Measurements from ENCODE around the gene C11orf16. TPM values are rescaled to one million over a fixed set of nuclear protein-coding genes. Genes with fewer than 3 reads are reported as not detected.

Gene C11orf16
- total and polyA plus RNA-seq, 9 of the 15 experiments (the other 6 are each of a cell fraction or from before 2014, with no cell fraction given): not detected

GRCh38 chr11:8959546-8960166 lies 26.9 kb upstream of the C11orf16 start (continued):
- no peak for TF ChIP-seq CREM (IDR thresholded peaks at IDR 0.05; ENCODE audit: low read depth)
- TF ChIP-seq NCOA1 (IDR thresholded peaks at IDR 0.05; ENCODE audit: low read depth): no peak
- TF ChIP-seq NR2C2 (CRISPR knock-in tag; IDR thresholded peaks at IDR 0.05): no peak
- 0 out of 2 replicates have a peak, but pooled peaks have one; percentile 13 for TF ChIP-seq NR2C2 (tag; IDR thresholded peaks at IDR 0.05)
- TF ChIP-seq SMC3 (conservative IDR thresholded peaks at IDR 0.05; ENCODE audit: insufficient read depth, low read depth, low read length): peak; percentile 54
- TF ChIP-seq PTTG1 (tag; IDR thresholded peaks at IDR 0.05; ENCODE audit: low read depth): no peak

DNA sequence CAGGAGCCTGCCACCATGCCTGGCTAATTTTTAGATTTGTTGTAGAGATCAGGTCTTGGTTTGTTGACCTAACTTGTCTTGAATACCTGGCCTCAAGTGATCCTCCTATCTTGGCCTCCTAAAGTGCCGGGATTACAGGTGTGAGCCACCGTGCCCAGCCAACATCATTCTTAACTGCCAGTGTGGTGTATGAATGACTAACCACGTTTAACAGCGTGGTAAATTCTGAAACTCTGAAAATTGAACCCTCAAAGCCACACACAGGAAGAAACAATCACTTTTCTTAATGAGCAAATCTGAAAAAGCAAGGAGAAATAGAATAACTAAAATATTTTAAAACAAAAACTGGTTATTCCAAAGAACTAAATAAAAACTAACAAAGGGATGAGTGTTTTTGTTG lies 24.1 kb upstream of the C11orf16 start:
- intact Hi-C loops (cut with micrococcal nuclease): loop anchor here (10.0 kb wide), 2 partner anchors 352 to 382 kb away; no protein-coding TSS in a partner anchor
- H3K79me2 ChIP-seq (ENCODE audit: control insufficient read depth, insufficient read depth, low read length): peaks cover 22% of the 10 kb centered on the region
- H3K4me2 ChIP-seq (ENCODE audit: insufficient read depth, low read length): no peak overlapping the region
- TF ChIP-seq POLR2B (IDR thresholded peaks at IDR 0.05; ENCODE audit: low read depth, partially characterized antibody): no peak
- TF ChIP-seq BRF1 (IDR thresholded peaks at IDR 0.05; ENCODE audit: borderline replicate concordance, extremely low read depth, insufficient read length): no peak
- TF ChIP-seq, protein P1, sequence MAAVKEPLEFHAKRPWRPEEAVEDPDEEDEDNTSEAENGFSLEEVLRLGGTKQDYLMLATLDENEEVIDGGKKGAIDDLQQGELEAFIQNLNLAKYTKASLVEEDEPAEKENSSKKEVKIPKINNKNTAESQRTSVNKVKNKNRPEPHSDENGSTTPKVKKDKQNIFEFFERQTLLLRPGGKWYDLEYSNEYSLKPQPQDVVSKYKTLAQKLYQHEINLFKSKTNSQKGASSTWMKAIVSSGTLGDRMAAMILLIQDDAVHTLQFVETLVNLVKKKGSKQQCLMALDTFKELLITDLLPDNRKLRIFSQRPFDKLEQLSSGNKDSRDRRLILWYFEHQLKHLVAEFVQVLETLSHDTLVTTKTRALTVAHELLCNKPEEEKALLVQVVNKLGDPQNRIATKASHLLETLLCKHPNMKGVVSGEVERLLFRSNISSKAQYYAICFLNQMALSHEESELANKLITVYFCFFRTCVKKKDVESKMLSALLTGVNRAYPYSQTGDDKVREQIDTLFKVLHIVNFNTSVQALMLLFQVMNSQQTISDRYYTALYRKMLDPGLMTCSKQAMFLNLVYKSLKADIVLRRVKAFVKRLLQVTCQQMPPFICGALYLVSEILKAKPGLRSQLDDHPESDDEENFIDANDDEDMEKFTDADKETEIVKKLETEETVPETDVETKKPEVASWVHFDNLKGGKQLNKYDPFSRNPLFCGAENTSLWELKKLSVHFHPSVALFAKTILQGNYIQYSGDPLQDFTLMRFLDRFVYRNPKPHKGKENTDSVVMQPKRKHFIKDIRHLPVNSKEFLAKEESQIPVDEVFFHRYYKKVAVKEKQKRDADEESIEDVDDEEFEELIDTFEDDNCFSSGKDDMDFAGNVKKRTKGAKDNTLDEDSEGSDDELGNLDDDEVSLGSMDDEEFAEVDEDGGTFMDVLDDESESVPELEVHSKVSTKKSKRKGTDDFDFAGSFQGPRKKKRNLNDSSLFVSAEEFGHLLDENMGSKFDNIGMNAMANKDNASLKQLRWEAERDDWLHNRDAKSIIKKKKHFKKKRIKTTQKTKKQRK (IDR thresholded peaks at IDR 0.05; ENCODE audit: borderline replicate concordance, low read depth, low read length): no peak
- no peak for TF ChIP-seq HDAC1 (IDR thresholded peaks at IDR 0.05)
- TF ChIP-seq GATAD2A (IDR thresholded peaks at IDR 0.05): no peak
- TF ChIP-seq ZNF551 (CRISPR knock-in tag; IDR thresholded peaks at IDR 0.05): no peak
- ChIA-PET CTCF (ENCODE audit: low intra/inter-chr PET ratio) (no interaction called here), POLR2A (no interaction called here)
- DNase-seq (ENCODE audit: extremely low read depth in 1 of 4, low spot score in 3 of 4) (no peak), ATAC-seq (no peak), FAIRE-seq (no peak)
- no peaks in the 10 kb centered on the region for H3K9me3 ChIP-seq (replicated peaks; ENCODE audit: control insufficient read depth, insufficient read depth, low read depth, low read length)
- H3K27me3 ChIP-seq (ENCODE audit: control insufficient read depth in 2 of 2, insufficient read depth in 2 of 2, low read length in 2 of 2): no peaks in the 10 kb centered on the region
- no peaks in the 10 kb centered on the region for H3K9me1 ChIP-seq (ENCODE audit: control insufficient read depth, insufficient read depth, low read length)
- in situ Hi-C loops (cut with MboI): no loop called here
- no peak overlapping the region for H2AFZ ChIP-seq (ENCODE audit: low read depth, low read length)
- H3K4me1 ChIP-seq (replicated peaks in 1 of 2; ENCODE audit: control insufficient read depth in 2 of 2, insufficient read depth in 2 of 2, low read length in 2 of 2): no peaks in the 10 kb centered on the region
- no peak overlapping the region for H3K27ac ChIP-seq (ENCODE audit: extremely low read depth, low read depth, low read length)
- H4K20me1 ChIP-seq (replicated peaks; ENCODE audit: control insufficient read depth, insufficient read depth, low read length): no peaks in the 10 kb centered on the region
- no TSS peak for BruUV-seq (replicated peaks)
- H3K9ac ChIP-seq (ENCODE audit: insufficient read depth in 1 of 2, low read depth in 2 of 2, low read length in 2 of 2): no peak overlapping the region
- peaks cover 39% of the 10 kb centered on the region for H3K36me3 ChIP-seq (ENCODE audit: control insufficient read depth, insufficient read depth, low read length)
- 86% methylated on average over 4 of the region's 4 CpGs for WGBS (ENCODE audit: insufficient coverage, low coverage, missing lambda C conversion rate)
- H3K4me3 ChIP-seq: no peak overlapping the region

All from K562 (cell line).